Glutamatergic neuron (in vitro differentiated cells): ENCODE data around the gene VWC2L. TPM values are rescaled to one million over a fixed set of nuclear protein-coding genes. Genes with fewer than 3 reads are reported as not detected.

Experiments used
- DNase-seq: peaks from one replicate; pipeline ENCODE4 v3.0.0; 2022
- H3K27ac Mint-ChIP-seq: one replicate; pipeline ENCODE4 v1.8.0; 2020; ENCODE audit warnings: mild to moderate bottlenecking, mixed read lengths, inconsistent platforms; ENCODE audit not compliant: unreplicated experiment
- H3K27me3 Mint-ChIP-seq: one replicate; pipeline ENCODE4 v1.8.0; 2020; ENCODE audit warnings: mild to moderate bottlenecking, moderate library complexity, mixed read lengths, inconsistent platforms; ENCODE audit not compliant: unreplicated experiment
- H3K36me3 Mint-ChIP-seq: one replicate; pipeline ENCODE4 v1.8.0; 2020; ENCODE audit warnings: mild to moderate bottlenecking, mixed read lengths, inconsistent platforms; ENCODE audit not compliant: unreplicated experiment
- H3K4me1 Mint-ChIP-seq: one replicate; pipeline ENCODE4 v1.8.0; 2020; ENCODE audit warnings: mild to moderate bottlenecking, low read depth, mixed read lengths, inconsistent platforms; ENCODE audit not compliant: unreplicated experiment
- H3K4me3 Mint-ChIP-seq: one replicate; pipeline ENCODE4 v1.8.0; 2020; ENCODE audit warnings: mild to moderate bottlenecking, mixed read lengths, inconsistent platforms; ENCODE audit not compliant: unreplicated experiment
- H3K9me3 Mint-ChIP-seq: one replicate; pipeline ENCODE4 v1.8.0; 2020; ENCODE audit warnings: mild to moderate bottlenecking, moderate library complexity, mixed read lengths, inconsistent platforms; ENCODE audit not compliant: unreplicated experiment
- total RNA-seq: library from RNA; stranded (reverse); fragmentation: NEBNext Ultra II Directional; extraction: Animal tissue kit (Norgen Biotek cat#: 25700); gene quantifications from one replicate; pipeline ENCODE4 v1.2.1, GENCODE V29; 2021; ENCODE audit not compliant: unreplicated experiment
- TF ChIP-seq, protein P1 (sequence below): fragments of 200-600 bp; sonication (generic); IDR thresholded peaks from one replicate; pipeline ENCODE4 v1.5.0; 2021; ENCODE audit not compliant: partially characterized antibody, unreplicated experiment

VWC2L gene
- total RNA-seq, 1 donor from 2014 or later, result 0.15 TPM

DNA sequence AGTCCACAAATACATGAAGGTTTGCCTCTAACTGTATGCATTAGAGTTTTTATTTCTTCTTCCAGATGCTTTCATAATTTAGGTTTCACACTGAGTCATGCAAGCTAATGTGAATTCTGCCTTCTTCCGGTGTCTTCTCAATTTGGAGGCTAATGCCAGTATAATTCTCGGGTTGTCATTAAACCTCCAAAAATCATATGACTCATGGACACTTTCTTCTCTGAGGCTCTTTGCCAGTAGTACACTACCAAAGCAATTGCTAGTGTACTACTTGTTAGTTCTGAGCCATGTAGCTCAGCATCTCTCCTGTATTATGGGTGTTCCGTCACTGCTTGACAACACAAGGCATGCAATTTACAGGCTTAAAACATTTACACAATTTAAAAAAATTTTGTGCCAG, 137.1 kb downstream of the VWC2L start:
- H3K27me3 Mint-ChIP-seq, result peaks cover 1% of the 10 kb centered on the region

DNA sequence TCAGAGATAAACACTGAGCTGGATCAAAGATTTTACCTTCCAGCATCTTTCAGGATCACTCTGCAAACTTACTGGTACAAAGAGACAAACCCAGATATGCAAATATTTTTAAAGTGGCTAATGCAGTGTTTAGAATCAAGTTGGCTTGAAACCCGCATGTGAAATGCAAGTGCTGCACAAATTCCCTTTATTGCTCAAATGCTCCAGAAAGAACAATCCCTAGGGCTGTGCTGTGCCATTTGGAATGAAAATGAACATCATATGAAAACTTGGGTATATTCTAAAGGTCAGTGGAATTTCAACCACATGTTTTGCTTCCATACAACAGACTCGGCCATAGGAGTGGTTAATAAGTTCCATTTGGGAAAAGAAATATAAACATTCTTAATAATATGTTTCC, 139.1 kb downstream of the VWC2L start:
- Mint-ChIP-seq H3K36me3 (no peaks in the 10 kb centered on the region), H3K4me1 (no peaks in the 10 kb centered on the region), H3K27ac (no peak overlapping the region), H3K4me3 (no peak overlapping the region), H3K27me3 (peaks cover 1% of the 10 kb centered on the region), H3K9me3 (no peaks in the 10 kb centered on the region)
- TF ChIP-seq, protein P1, sequence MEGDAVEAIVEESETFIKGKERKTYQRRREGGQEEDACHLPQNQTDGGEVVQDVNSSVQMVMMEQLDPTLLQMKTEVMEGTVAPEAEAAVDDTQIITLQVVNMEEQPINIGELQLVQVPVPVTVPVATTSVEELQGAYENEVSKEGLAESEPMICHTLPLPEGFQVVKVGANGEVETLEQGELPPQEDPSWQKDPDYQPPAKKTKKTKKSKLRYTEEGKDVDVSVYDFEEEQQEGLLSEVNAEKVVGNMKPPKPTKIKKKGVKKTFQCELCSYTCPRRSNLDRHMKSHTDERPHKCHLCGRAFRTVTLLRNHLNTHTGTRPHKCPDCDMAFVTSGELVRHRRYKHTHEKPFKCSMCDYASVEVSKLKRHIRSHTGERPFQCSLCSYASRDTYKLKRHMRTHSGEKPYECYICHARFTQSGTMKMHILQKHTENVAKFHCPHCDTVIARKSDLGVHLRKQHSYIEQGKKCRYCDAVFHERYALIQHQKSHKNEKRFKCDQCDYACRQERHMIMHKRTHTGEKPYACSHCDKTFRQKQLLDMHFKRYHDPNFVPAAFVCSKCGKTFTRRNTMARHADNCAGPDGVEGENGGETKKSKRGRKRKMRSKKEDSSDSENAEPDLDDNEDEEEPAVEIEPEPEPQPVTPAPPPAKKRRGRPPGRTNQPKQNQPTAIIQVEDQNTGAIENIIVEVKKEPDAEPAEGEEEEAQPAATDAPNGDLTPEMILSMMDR, result no peak
- no peak for DNase-seq

More for the DNA sequence above, 137.1 kb downstream of the VWC2L start:
- DNase-seq, result no peak
- no peaks in the 10 kb centered on the region for H3K4me1 Mint-ChIP-seq
- H3K4me3 Mint-ChIP-seq, result no peak overlapping the region
- H3K27ac Mint-ChIP-seq, result no peak overlapping the region
- no peaks in the 10 kb centered on the region for H3K9me3 Mint-ChIP-seq
- H3K36me3 Mint-ChIP-seq, result no peaks in the 10 kb centered on the region
- TF ChIP-seq, protein P1, result no peak

DNA sequence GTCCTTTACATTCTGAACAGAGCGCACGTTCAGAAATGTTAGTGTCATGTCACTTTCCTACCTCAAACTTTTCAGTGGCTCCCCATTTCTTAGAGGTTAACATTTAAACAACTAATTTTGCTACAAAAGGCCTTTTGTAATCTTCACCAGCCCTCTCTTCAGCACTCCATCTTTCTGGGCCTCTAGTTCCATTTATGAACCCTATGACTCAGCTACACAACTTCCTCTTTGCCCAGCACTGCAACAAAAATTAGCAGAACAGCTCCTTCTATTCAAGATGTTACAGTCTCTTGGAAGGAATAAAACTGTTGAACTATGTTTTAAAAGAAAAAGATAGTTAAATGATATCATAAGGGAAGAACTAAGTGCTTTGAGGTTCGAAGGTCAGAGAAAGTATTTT, 139.9 kb downstream of the VWC2L start:
- Mint-ChIP-seq H3K27ac (no peak overlapping the region), H3K4me1 (no peaks in the 10 kb centered on the region), H3K36me3 (no peaks in the 10 kb centered on the region), H3K27me3 (peaks cover 1% of the 10 kb centered on the region), H3K4me3 (no peak overlapping the region), H3K9me3 (no peaks in the 10 kb centered on the region)
- no peak for DNase-seq
- TF ChIP-seq, protein P1, result no peak

DNA sequence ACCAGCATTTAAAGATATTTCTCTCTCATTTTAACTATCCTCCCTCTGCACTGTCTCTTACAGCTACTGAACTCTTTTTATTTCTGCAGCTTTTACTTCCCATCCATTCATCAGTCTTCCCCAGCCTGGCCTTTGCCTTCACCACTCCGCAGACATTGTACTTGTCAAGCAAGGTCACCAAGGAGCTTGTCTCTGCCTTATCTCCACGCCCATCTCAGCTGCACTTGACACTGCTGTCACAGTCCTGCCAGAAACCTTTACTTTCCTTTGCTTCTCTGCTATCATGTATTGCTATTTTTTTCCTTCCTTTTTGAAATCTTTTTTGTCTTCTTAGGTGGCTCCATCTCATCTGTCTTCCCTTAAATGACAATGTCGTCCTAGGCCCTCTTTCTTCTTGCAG, 147.0 kb downstream of the VWC2L start:
- Mint-ChIP-seq H3K36me3 (peaks cover 6% of the 10 kb centered on the region), H3K4me1 (no peaks in the 10 kb centered on the region), H3K27me3 (no peaks in the 10 kb centered on the region), H3K27ac (no peak overlapping the region), H3K4me3 (no peak overlapping the region), H3K9me3 (no peaks in the 10 kb centered on the region)
- TF ChIP-seq, protein P1, result no peak
- no peak for DNase-seq

DNA sequence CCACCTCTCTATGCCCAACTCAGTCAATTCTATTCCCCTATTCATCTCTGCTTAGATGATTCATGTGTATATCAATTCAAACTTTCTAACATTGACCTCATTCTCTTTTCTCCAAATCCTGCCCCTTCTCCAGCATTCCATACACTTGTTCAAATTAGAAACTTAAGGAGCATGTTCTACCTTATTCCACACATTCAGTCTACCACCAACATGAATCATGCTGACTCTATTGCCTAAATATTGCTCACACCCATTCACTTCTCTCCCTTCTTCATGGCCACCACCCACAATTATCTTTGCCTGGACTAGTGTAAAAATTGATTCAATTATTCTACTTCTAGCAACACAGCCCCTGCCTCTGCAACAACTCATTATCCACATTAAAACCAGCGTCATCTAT, 147.5 kb downstream of the VWC2L start:
- H3K27ac Mint-ChIP-seq, result no peak overlapping the region
- no peak for DNase-seq
- H3K4me1 Mint-ChIP-seq, result no peaks in the 10 kb centered on the region
- no peaks in the 10 kb centered on the region for H3K9me3 Mint-ChIP-seq
- no peak overlapping the region for H3K4me3 Mint-ChIP-seq
- no peaks in the 10 kb centered on the region for H3K27me3 Mint-ChIP-seq
- TF ChIP-seq, protein P1, result no peak
- peaks cover 6% of the 10 kb centered on the region for H3K36me3 Mint-ChIP-seq
